ENCODE results near the gene KCTD14. TPM values are rescaled to one million over a fixed set of nuclear protein-coding genes. Genes with fewer than 3 reads are reported as not detected.
"Not testable (repeated sequence)": the region's sequence is repeated elsewhere in the genome, so short reads cannot be mapped to it uniquely, and the experiment has no call there.

Gene KCTD14
- total RNA-seq, 1 experiment from 2014 or later, result 1.6 TPM

DNA sequence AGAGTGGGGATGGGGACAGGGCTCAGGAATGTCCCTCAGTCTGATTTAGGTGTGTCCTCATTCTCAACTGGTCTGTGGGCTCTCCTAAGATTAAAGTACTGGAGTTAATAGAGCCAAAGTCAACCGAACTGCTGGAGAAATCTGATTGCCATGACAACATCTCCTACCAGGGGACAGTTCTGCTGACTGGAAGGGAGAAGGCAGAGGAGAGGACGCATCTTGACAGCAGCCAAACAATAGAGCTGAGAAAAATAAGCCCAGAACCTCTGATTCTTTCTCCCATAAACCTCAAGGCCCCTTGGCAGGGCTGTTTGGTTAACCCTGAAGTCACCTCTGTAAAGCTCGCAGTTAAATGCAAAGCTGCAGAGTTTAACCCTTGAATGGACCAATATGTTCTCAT, 2.8 kb downstream of the KCTD14 start:
- no peak overlapping the region for H2AFZ ChIP-seq (ENCODE audit: low read length)
- H3K4me2 ChIP-seq (ENCODE audit: low read length), result no peak overlapping the region
- no peaks in the 10 kb centered on the region for H3F3A ChIP-seq (ENCODE audit: low read length, unreplicated experiment)
- peaks cover 13% of the 10 kb centered on the region for H3K4me1 ChIP-seq (ENCODE audit: insufficient read depth, low read length)
- H3K9me2 ChIP-seq (replicated peaks; ENCODE audit: low read length), result no peaks in the 10 kb centered on the region
- DNase-seq, result no peak
- POLR2A ChIA-PET (ENCODE audit: unreplicated experiment), result no interaction called here
- no peak overlapping the region for H3K27ac ChIP-seq (ENCODE audit: low read length)
- H3K9me3 ChIP-seq (ENCODE audit: low read length), result no peaks in the 10 kb centered on the region
- no peak overlapping the region for H3K9ac ChIP-seq (ENCODE audit: low read length)
- H3K36me3 ChIP-seq (ENCODE audit: low read depth, low read length), result no peaks in the 10 kb centered on the region
- intact Hi-C loops (cut with micrococcal nuclease), result no loop called here
- ATAC-seq, result peak; percentile 10
- CTCF ChIA-PET, result no interaction called here
- H3K4me3 ChIP-seq (ENCODE audit: low read length), result no peak overlapping the region
- BruUV-seq (replicated peaks), result no TSS peak
- no peaks in the 10 kb centered on the region for H4K20me1 ChIP-seq (ENCODE audit: low read length)
- no peaks in the 10 kb centered on the region for H3K79me2 ChIP-seq (ENCODE audit: low read length)
- no peak for TF ChIP-seq EZH2phosphoT487 (IDR thresholded peaks at IDR 0.05; ENCODE audit: borderline replicate concordance, low read length)
- no peak for TF ChIP-seq EZH2 (IDR thresholded peaks at IDR 0.05; ENCODE audit: low read length, unreplicated experiment)
- TF ChIP-seq, protein P1, sequence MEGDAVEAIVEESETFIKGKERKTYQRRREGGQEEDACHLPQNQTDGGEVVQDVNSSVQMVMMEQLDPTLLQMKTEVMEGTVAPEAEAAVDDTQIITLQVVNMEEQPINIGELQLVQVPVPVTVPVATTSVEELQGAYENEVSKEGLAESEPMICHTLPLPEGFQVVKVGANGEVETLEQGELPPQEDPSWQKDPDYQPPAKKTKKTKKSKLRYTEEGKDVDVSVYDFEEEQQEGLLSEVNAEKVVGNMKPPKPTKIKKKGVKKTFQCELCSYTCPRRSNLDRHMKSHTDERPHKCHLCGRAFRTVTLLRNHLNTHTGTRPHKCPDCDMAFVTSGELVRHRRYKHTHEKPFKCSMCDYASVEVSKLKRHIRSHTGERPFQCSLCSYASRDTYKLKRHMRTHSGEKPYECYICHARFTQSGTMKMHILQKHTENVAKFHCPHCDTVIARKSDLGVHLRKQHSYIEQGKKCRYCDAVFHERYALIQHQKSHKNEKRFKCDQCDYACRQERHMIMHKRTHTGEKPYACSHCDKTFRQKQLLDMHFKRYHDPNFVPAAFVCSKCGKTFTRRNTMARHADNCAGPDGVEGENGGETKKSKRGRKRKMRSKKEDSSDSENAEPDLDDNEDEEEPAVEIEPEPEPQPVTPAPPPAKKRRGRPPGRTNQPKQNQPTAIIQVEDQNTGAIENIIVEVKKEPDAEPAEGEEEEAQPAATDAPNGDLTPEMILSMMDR (conservative IDR thresholded peaks at IDR 0.05; ENCODE audit: low read depth, low read length), result no peak
- no peaks in the 10 kb centered on the region for H3K27me3 ChIP-seq (ENCODE audit: low read length)

DNA sequence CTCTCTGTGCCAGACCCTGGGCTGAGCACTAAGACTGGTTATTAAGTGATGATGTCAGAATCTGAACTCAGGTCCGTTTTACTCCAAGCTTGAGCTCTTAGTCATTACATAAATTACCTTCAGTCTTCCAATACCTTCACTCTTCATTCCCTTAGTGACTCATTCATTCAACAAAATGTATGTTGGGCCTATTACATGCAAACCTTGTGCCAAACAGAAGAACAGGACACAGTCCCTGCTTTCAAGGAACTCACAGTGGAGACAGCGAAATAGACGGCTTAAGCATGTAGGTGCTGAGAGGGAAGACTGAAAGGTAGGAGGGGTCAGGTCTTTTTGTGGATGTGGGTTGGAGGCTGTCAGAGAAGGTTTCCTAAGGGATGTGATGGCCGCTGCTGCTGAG, 3.3 kb downstream of the KCTD14 start:
- no peaks in the 10 kb centered on the region for H3K36me3 ChIP-seq (ENCODE audit: low read depth, low read length)
- no peak overlapping the region for H3K4me2 ChIP-seq (ENCODE audit: low read length)
- no peak overlapping the region for H2AFZ ChIP-seq (ENCODE audit: low read length)
- H3K4me1 ChIP-seq (ENCODE audit: insufficient read depth, low read length), result peaks cover 13% of the 10 kb centered on the region
- H3K9ac ChIP-seq (ENCODE audit: low read length), result no peak overlapping the region
- ChIA-PET POLR2A (ENCODE audit: unreplicated experiment) (no interaction called here), CTCF (no interaction called here)
- H3F3A ChIP-seq (ENCODE audit: low read length, unreplicated experiment), result no peaks in the 10 kb centered on the region
- H3K9me3 ChIP-seq (ENCODE audit: low read length), result no peaks in the 10 kb centered on the region
- H3K79me2 ChIP-seq (ENCODE audit: low read length), result no peaks in the 10 kb centered on the region
- no peak overlapping the region for H3K4me3 ChIP-seq (ENCODE audit: low read length)
- peak; percentile 74 for ATAC-seq
- no TSS peak for BruUV-seq (replicated peaks)
- peak; percentile 80 for DNase-seq
- H3K9me2 ChIP-seq (replicated peaks; ENCODE audit: low read length), result no peaks in the 10 kb centered on the region
- no peak overlapping the region for H3K27ac ChIP-seq (ENCODE audit: low read length)
- TF ChIP-seq EZH2phosphoT487 (IDR thresholded peaks at IDR 0.05; ENCODE audit: borderline replicate concordance, low read length) (no peak), EZH2 (IDR thresholded peaks at IDR 0.05; ENCODE audit: low read length, unreplicated experiment) (no peak)
- TF ChIP-seq, protein P1 (conservative IDR thresholded peaks at IDR 0.05; ENCODE audit: low read depth, low read length), result no peak
- H3K27me3 ChIP-seq (ENCODE audit: low read length), result no peaks in the 10 kb centered on the region
- H4K20me1 ChIP-seq (ENCODE audit: low read length), result no peaks in the 10 kb centered on the region
- intact Hi-C loops (cut with micrococcal nuclease), result no loop called here

DNA sequence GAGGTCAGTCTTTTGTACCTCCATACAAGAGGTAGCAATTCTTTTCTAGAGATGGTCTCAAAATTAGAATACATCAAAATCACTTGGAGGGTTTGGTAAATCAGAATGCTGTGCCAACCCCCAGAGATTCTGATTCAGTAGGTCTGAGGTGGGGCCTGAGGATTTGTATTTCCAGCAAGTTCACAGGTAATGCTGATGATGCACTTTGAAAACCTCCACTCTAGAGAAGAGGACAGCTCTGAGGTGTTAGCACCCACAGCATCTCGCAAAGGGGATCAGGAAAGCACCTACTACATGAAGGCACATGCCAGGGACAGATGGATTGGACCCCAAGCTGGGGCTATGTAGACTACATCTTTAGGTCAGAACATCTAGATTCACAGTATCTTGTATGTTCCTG, 7.2 kb downstream of the KCTD14 start:
- DNase-seq (no peak), ATAC-seq (no peak)
- Histone ChIP-seq H3K9ac (ENCODE audit: low read length) (no peak overlapping the region), H3K4me3 (ENCODE audit: low read length) (no peak overlapping the region), H3K79me2 (ENCODE audit: low read length) (no peaks in the 10 kb centered on the region), H3K4me2 (ENCODE audit: low read length) (no peak overlapping the region), H3K27me3 (ENCODE audit: low read length) (no peaks in the 10 kb centered on the region), H3K9me3 (ENCODE audit: low read length) (no peaks in the 10 kb centered on the region), H3K4me1 (ENCODE audit: insufficient read depth, low read length) (peaks cover 13% of the 10 kb centered on the region), H3K36me3 (ENCODE audit: low read depth, low read length) (no peaks in the 10 kb centered on the region), H3K27ac (ENCODE audit: low read length) (no peak overlapping the region), H3F3A (ENCODE audit: low read length, unreplicated experiment) (no peaks in the 10 kb centered on the region), H2AFZ (ENCODE audit: low read length) (no peak overlapping the region), H4K20me1 (ENCODE audit: low read length) (no peaks in the 10 kb centered on the region), H3K9me2 (replicated peaks; ENCODE audit: low read length) (no peaks in the 10 kb centered on the region)
- no TSS peak for BruUV-seq (replicated peaks)
- intact Hi-C loops (cut with micrococcal nuclease), result no loop called here
- CTCF ChIA-PET, result no interaction called here
- TF ChIP-seq, protein P1 (conservative IDR thresholded peaks at IDR 0.05; ENCODE audit: low read depth, low read length), result no peak
- POLR2A ChIA-PET (ENCODE audit: unreplicated experiment), result no interaction called here

DNA sequence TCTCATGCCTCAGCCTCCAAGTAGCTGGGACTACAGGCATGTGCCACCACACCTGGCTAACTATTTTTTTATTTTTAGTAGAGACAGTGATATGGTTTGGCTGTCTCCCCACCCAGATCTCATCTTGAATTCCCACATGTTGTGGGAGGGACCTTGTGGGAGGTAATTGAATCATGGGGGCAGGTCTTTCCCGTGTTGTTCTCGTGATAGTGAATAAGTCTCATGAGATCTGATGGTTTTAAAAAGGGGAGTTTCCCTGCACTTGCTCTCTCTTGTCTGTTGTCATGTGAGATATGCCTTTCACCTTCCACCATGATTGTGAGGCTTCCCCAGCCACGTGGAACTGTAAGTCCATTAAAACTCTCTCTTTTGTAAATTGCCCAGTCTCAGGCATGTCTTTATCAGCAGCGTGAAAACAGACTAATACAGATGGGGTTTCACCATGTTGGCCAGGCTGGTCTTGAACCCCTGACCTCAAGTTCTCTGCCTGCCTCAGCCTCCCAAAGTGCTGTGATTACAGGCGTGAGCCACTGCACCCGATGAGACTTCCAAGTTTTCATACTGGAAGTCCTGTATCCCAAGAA, 8.0 kb downstream of the KCTD14 start:
- H2AFZ ChIP-seq (ENCODE audit: low read length); DNase-seq; ATAC-seq; H3K4me2 ChIP-seq (ENCODE audit: low read length); POLR2A ChIA-PET (ENCODE audit: unreplicated experiment); H3K9me3 ChIP-seq (ENCODE audit: low read length); H3K4me1 ChIP-seq (ENCODE audit: insufficient read depth, low read length); intact Hi-C loops (cut with micrococcal nuclease); H3F3A ChIP-seq (ENCODE audit: low read length, unreplicated experiment); H3K36me3 ChIP-seq (ENCODE audit: low read depth, low read length); H3K9me2 ChIP-seq (replicated peaks; ENCODE audit: low read length); H3K79me2 ChIP-seq (ENCODE audit: low read length); H3K4me3 ChIP-seq (ENCODE audit: low read length); H3K27ac ChIP-seq (ENCODE audit: low read length); CTCF ChIA-PET; H3K9ac ChIP-seq (ENCODE audit: low read length); H3K27me3 ChIP-seq (ENCODE audit: low read length); BruUV-seq (replicated peaks); H4K20me1 ChIP-seq (ENCODE audit: low read length): not testable (repeated sequence)

Data from PC-3 (cell line).